IPS-15b (cell line): ENCODE data around the gene PSMA2.
"Not testable (repeated sequence)": the region's sequence is repeated elsewhere in the genome, so short reads cannot be mapped to it uniquely, and the experiment has no call there.

ENCODE experiments used
- H3K27me3 ChIP-seq: one replicate; pipeline ENCODE4 v1.6.1; 2013; ENCODE audit warnings: low read length; ENCODE audit not compliant: control insufficient read depth, insufficient read depth
- H3K36me3 ChIP-seq: one replicate; pipeline ENCODE4 v1.6.1; 2013; ENCODE audit warnings: low read length; ENCODE audit not compliant: control insufficient read depth, insufficient read depth
- H3K4me1 ChIP-seq: one replicate; pipeline ENCODE4 v1.6.1; 2013; ENCODE audit warnings: mild to moderate bottlenecking, low read length; ENCODE audit not compliant: control insufficient read depth, insufficient read depth
- H3K4me3 ChIP-seq: one replicate; pipeline ENCODE4 v1.5.1; 2013; ENCODE audit warnings: low read depth, low read length
- H3K9ac ChIP-seq: one replicate; pipeline ENCODE4 v1.6.1; 2013; ENCODE audit warnings: low read depth, mild to moderate bottlenecking, low read length
- H3K9me3 ChIP-seq: one replicate; pipeline ENCODE4 v1.6.1; 2013; ENCODE audit warnings: mild to moderate bottlenecking, low read length; ENCODE audit not compliant: control insufficient read depth, insufficient read depth

The PSMA2 gene

GRCh38 chr7:42886893-42887505 lies 45.0 kb downstream of the PSMA2 start:
- H3K36me3 ChIP-seq: peaks cover 11% of the 10 kb centered on the region
- H3K4me1 ChIP-seq: peaks cover 10% of the 10 kb centered on the region
- peak overlapping the region; percentile 73 for H3K4me3 ChIP-seq

GRCh38 chr7:42886129-42886528 lies 45.8 kb downstream of the PSMA2 start:
- no peaks in the 10 kb centered on the region for H3K27me3 ChIP-seq
- H3K36me3 ChIP-seq: peaks cover 11% of the 10 kb centered on the region
- H3K9ac ChIP-seq: no peak overlapping the region

More at GRCh38 chr7:42886893-42887505, 45.0 kb downstream of the PSMA2 start:
- Histone ChIP-seq H3K9me3 (no peaks in the 10 kb centered on the region), H3K9ac (no peak overlapping the region), H3K27me3 (no peaks in the 10 kb centered on the region)

GRCh38 chr7:42885183-42885582 lies 46.8 kb downstream of the PSMA2 start:
- not testable (repeated sequence) for H3K9ac ChIP-seq, H3K9me3 ChIP-seq, H3K4me3 ChIP-seq, H3K27me3 ChIP-seq
- peaks cover 10% of the 10 kb centered on the region for H3K4me1 ChIP-seq
- peaks cover 11% of the 10 kb centered on the region for H3K36me3 ChIP-seq

More at GRCh38 chr7:42886129-42886528, 45.8 kb downstream of the PSMA2 start:
- Histone ChIP-seq H3K9me3 (no peaks in the 10 kb centered on the region), H3K4me3 (no peak overlapping the region), H3K4me1 (peaks cover 10% of the 10 kb centered on the region)

- Histone ChIP-seq H3K9me3 (no peaks in the 10 kb centered on the region), H3K9ac (no peak overlapping the region), H3K27me3 (no peaks in the 10 kb centered on the region), H3K4me1 (peaks cover 6% of the 10 kb centered on the region), H3K4me3 (no peak overlapping the region), H3K36me3 (peaks cover 11% of the 10 kb centered on the region)
Observed at GRCh38 chr7:42883950-42884349, 48.0 kb downstream of the PSMA2 start.

GRCh38 chr7:42880392-42880791 lies 51.6 kb downstream of the PSMA2 start:
- H3K4me1 ChIP-seq: no peaks in the 10 kb centered on the region

GRCh38 chr7:42878303-42878702 lies 53.7 kb downstream of the PSMA2 start:
- H3K4me1 ChIP-seq: no peaks in the 10 kb centered on the region
- H3K9me3 ChIP-seq: no peaks in the 10 kb centered on the region
- no peaks in the 10 kb centered on the region for H3K27me3 ChIP-seq
- H3K9ac ChIP-seq: no peak overlapping the region
- peaks cover 5% of the 10 kb centered on the region for H3K36me3 ChIP-seq
- H3K4me3 ChIP-seq: no peak overlapping the region

More at GRCh38 chr7:42880392-42880791, 51.6 kb downstream of the PSMA2 start:
- Histone ChIP-seq H3K9ac (no peak overlapping the region), H3K4me3 (no peak overlapping the region), H3K36me3 (peaks cover 11% of the 10 kb centered on the region), H3K9me3 (no peaks in the 10 kb centered on the region), H3K27me3 (no peaks in the 10 kb centered on the region)

- Histone ChIP-seq H3K36me3 (peaks cover 3% of the 10 kb centered on the region), H3K27me3 (no peaks in the 10 kb centered on the region), H3K4me3 (no peak overlapping the region), H3K4me1 (no peaks in the 10 kb centered on the region), H3K9ac (no peak overlapping the region), H3K9me3 (no peaks in the 10 kb centered on the region)
Observed at GRCh38 chr7:42877862-42878261, 54.1 kb downstream of the PSMA2 start.

- H3K9me3 ChIP-seq: no peaks in the 10 kb centered on the region
- H3K36me3 ChIP-seq: no peaks in the 10 kb centered on the region
- no peaks in the 10 kb centered on the region for H3K27me3 ChIP-seq
- H3K9ac ChIP-seq: no peak overlapping the region
- H3K4me3 ChIP-seq: no peak overlapping the region
- H3K4me1 ChIP-seq: no peaks in the 10 kb centered on the region
Observed at GRCh38 chr7:42876182-42877068, 55.5 kb downstream of the PSMA2 start.

- Histone ChIP-seq H3K9me3 (peaks cover 14% of the 10 kb centered on the region), H3K36me3 (peaks cover 5% of the 10 kb centered on the region), H3K4me1 (no peaks in the 10 kb centered on the region), H3K27me3 (no peaks in the 10 kb centered on the region), H3K9ac (no peak overlapping the region), H3K4me3 (no peak overlapping the region)
Observed at GRCh38 chr7:42869131-42870020, 62.6 kb downstream of the PSMA2 start.

GRCh38 chr7:42868480-42868879 lies 63.5 kb downstream of the PSMA2 start:
- Histone ChIP-seq H3K36me3 (peaks cover 5% of the 10 kb centered on the region), H3K27me3 (no peaks in the 10 kb centered on the region)

More at GRCh38 chr7:42868480-42868879, 63.5 kb downstream of the PSMA2 start:
- Histone ChIP-seq H3K9ac (no peak overlapping the region), H3K9me3 (peaks cover 14% of the 10 kb centered on the region), H3K4me3 (no peak overlapping the region), H3K4me1 (no peaks in the 10 kb centered on the region)
